GM12878 (cell line): Measurements from ENCODE around the gene CCNA2. TPM values are rescaled to one million over a fixed set of nuclear protein-coding genes. Genes with fewer than 3 reads are reported as not detected.

Experiments used
- ASH2L ChIP-seq: fragments of 300-600, 200-600 bp; sonication (generic); IDR thresholded peaks from 2 replicates; pipeline ENCODE4 v1.6.1; 2017; ENCODE audit warnings: low read depth, mild to moderate bottlenecking, borderline replicate concordance
- ATF2 ChIP-seq: IDR thresholded peaks from 2 replicates; pipeline ENCODE4 v1.6.1; 2012; ENCODE audit warnings: low read length, inconsistent platforms
- BCL11A ChIP-seq: IDR thresholded peaks from 2 replicates; pipeline ENCODE4 v1.6.1; 2011; ENCODE audit warnings: low read depth, low read length
- CBFB ChIP-seq: IDR thresholded peaks from 2 replicates; pipeline ENCODE4 v1.6.1; 2016; ENCODE audit warnings: antibody characterized with exemption, low read depth
- ESRRA ChIP-seq: IDR thresholded peaks from 2 replicates; pipeline ENCODE4 v1.6.1; 2012; ENCODE audit warnings: mild to moderate bottlenecking, low read length, improper control_type of control experiment
- FOS ChIP-seq: IDR thresholded peaks from 3 replicates; pipeline ENCODE4 v1.6.1; 2011; ENCODE audit warnings: borderline replicate concordance; ENCODE audit not compliant: insufficient read length; ENCODE audit errors: extremely low read depth
- GABPA ChIP-seq: IDR thresholded peaks from 2 replicates; pipeline ENCODE4 v1.6.1; 2014; ENCODE audit warnings: antibody characterized with exemption, low read depth, mild to moderate bottlenecking, inconsistent platforms
- HDAC2 ChIP-seq: fragments of 200-600 bp; sonication (generic); IDR thresholded peaks from 2 replicates; pipeline ENCODE4 v1.6.1; 2017
- IKZF2 ChIP-seq, 2 experiments: fragments of 450-650 bp; IDR thresholded peaks; 2 replicates each; pipeline ENCODE4 v1.6.1; 2017; ENCODE audit warnings: mild to moderate bottlenecking in 2 of 2, moderate library complexity in 2 of 2
- JUNB ChIP-seq: IDR thresholded peaks from 2 replicates; pipeline ENCODE4 v1.6.1; 2016; ENCODE audit warnings: antibody characterized with exemption, mild to moderate bottlenecking
- MYB ChIP-seq: fragments of 150-350 bp; IDR thresholded peaks from 2 replicates; pipeline ENCODE4 v1.6.1; 2014; ENCODE audit warnings: mild to moderate bottlenecking, low read depth, low read length, borderline replicate concordance
- NKRF ChIP-seq: fragments of 450-650 bp; conservative IDR thresholded peaks from 2 replicates; pipeline ENCODE4 v1.6.1; 2017; ENCODE audit warnings: mild to moderate bottlenecking, moderate library complexity
- SMAD1 ChIP-seq: fragments of 450-650 bp; IDR thresholded peaks from 2 replicates; pipeline ENCODE4 v1.6.1; 2018; ENCODE audit warnings: mild to moderate bottlenecking, low read depth; ENCODE audit not compliant: partially characterized antibody
- ZNF384 ChIP-seq: IDR thresholded peaks from 2 replicates; pipeline ENCODE4 v1.6.1; 2012; ENCODE audit warnings: low read depth, mild to moderate bottlenecking, low read length, improper control_type of control experiment, borderline replicate concordance
- ZNF592 ChIP-seq: fragments of 450-650 bp; IDR thresholded peaks from 2 replicates; pipeline ENCODE4 v1.6.1; 2017; ENCODE audit warnings: mild to moderate bottlenecking, moderate library complexity
- ZNF622 ChIP-seq: fragments of 450-650 bp; IDR thresholded peaks from 2 replicates; pipeline ENCODE4 v1.6.1; 2017; ENCODE audit warnings: mild to moderate bottlenecking, inconsistent platforms
- ZZZ3 ChIP-seq: IDR thresholded peaks from 2 replicates; pipeline ENCODE4 v1.6.1; 2011; ENCODE audit warnings: low read depth; ENCODE audit not compliant: control insufficient read depth, insufficient read length
- polyA plus RNA-seq, 11 experiments: library from polyadenylated mRNA; depleted of rRNA in 4 of 11; unstranded in 6 of 11; stranded (reverse) in 5 of 11; fragments of >200 nt; fragmentation: Nextera tagmentation in 4 of 11; fragmentation: Illumina TruSeq in 1 of 11; extraction: Ambion mirVana in 4 of 11; extraction: Trizol in 1 of 11; gene quantifications; 1 replicate in 1 of 11; 2 replicates in 10 of 11; pipeline versions ENCODE4 v1.2.1 to v1.2.3, GENCODE V29; 2011 to 2016; ENCODE audit warnings: inconsistent platforms in 2 of 11, missing spikeins in 2 of 11, low read depth in 1 of 11
- total RNA-seq, 4 experiments: library from RNA; depleted of rRNA in 3 of 4; stranded (reverse); fragments of >200 nt in 3 of 4; fragmentation: Illumina TruSeq in 1 of 4; extraction: Trizol in 1 of 4; gene quantifications; 2 replicates each; pipeline versions ENCODE4 v1.2.1 to v1.2.3, GENCODE V29; 2013 to 2021
- TF ChIP-seq, protein P1 (sequence below): IDR thresholded peaks from 2 replicates; pipeline ENCODE4 v1.6.1; 2012; ENCODE audit warnings: mild to moderate bottlenecking, low read depth, low read length

The CCNA2 gene
- total and polyA plus RNA-seq, 10 of the 15 experiments (the other 5 are each of a cell fraction or from before 2014, with no cell fraction given), result 21.8 to 153 (median 94.5) TPM

- no peak for TF ChIP-seq ASH2L
- no peak for TF ChIP-seq SMAD1
- peak; percentile 80 for TF ChIP-seq ATF2
- peak; percentile 66 for TF ChIP-seq JUNB
- no peak for TF ChIP-seq HDAC2
- no peak for TF ChIP-seq NKRF
- no peak for TF ChIP-seq ZZZ3
- TF ChIP-seq CBFB, result no peak
- no peak for TF ChIP-seq ZNF622
- TF ChIP-seq, protein P1, sequence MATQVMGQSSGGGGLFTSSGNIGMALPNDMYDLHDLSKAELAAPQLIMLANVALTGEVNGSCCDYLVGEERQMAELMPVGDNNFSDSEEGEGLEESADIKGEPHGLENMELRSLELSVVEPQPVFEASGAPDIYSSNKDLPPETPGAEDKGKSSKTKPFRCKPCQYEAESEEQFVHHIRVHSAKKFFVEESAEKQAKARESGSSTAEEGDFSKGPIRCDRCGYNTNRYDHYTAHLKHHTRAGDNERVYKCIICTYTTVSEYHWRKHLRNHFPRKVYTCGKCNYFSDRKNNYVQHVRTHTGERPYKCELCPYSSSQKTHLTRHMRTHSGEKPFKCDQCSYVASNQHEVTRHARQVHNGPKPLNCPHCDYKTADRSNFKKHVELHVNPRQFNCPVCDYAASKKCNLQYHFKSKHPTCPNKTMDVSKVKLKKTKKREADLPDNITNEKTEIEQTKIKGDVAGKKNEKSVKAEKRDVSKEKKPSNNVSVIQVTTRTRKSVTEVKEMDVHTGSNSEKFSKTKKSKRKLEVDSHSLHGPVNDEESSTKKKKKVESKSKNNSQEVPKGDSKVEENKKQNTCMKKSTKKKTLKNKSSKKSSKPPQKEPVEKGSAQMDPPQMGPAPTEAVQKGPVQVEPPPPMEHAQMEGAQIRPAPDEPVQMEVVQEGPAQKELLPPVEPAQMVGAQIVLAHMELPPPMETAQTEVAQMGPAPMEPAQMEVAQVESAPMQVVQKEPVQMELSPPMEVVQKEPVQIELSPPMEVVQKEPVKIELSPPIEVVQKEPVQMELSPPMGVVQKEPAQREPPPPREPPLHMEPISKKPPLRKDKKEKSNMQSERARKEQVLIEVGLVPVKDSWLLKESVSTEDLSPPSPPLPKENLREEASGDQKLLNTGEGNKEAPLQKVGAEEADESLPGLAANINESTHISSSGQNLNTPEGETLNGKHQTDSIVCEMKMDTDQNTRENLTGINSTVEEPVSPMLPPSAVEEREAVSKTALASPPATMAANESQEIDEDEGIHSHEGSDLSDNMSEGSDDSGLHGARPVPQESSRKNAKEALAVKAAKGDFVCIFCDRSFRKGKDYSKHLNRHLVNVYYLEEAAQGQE, result no peak
- TF ChIP-seq ESRRA, result no peak
- no peak for TF ChIP-seq ZNF592
- peak; percentile 28 to 44; a peak in 1 of 4 replicates for TF ChIP-seq IKZF2 (IDR thresholded peaks at IDR 0.05)
- TF ChIP-seq BCL11A, result no peak
- no peak for TF ChIP-seq GABPA
- no peak for TF ChIP-seq FOS
- TF ChIP-seq MYB, result no peak
- no peak for TF ChIP-seq ZNF384
Measured at GRCh38 chr4:121783210-121783609, 40.5 kb downstream of the CCNA2 start (continued).
